Measurements from ENCODE around the gene SLC25A45.

SLC25A45 gene

GRCh38 chr11:65425105-65425970, 42.9 kb upstream of the SLC25A45 start:
- TF ChIP-seq CSDC2 (CRISPR knock-in tag; IDR thresholded peaks at IDR 0.05): 0 out of 2 replicates have a peak, but pooled peaks have one; percentile 16
- peak; percentile 24 for TF ChIP-seq GLIS3 (CRISPR knock-in tag; IDR thresholded peaks at IDR 0.05)
- peak; percentile 13; the same call in 1 of the 2 replicates for TF ChIP-seq TCF4 (CRISPR knock-in tag; IDR thresholded peaks at IDR 0.05; ENCODE audit: borderline replicate concordance)
- 0 out of 2 replicates have a peak, but pooled peaks have one; percentile 2 for TF ChIP-seq ZNF8 (CRISPR knock-in tag; IDR thresholded peaks at IDR 0.05)
- TF ChIP-seq RARB (CRISPR knock-in tag; IDR thresholded peaks at IDR 0.05): peak; percentile 66
- TF ChIP-seq ARNTL (CRISPR knock-in tag; IDR thresholded peaks at IDR 0.05; ENCODE audit: borderline replicate concordance, low read depth): 0 out of 2 replicates have a peak, but pooled peaks have one; percentile 4
- TF ChIP-seq CSRNP3 (CRISPR knock-in tag; IDR thresholded peaks at IDR 0.05): peak; percentile 71
- TF ChIP-seq ZNF70 (CRISPR knock-in tag; IDR thresholded peaks at IDR 0.05): peak; percentile 5; the same call in 1 of the 2 replicates
- peak; percentile 40; the same call in 1 of the 2 replicates for TF ChIP-seq ZC3H10 (CRISPR knock-in tag; IDR thresholded peaks at IDR 0.05)
- no peak for TF ChIP-seq ZNF565 (CRISPR knock-in tag; conservative IDR thresholded peaks at IDR 0.05; ENCODE audit: low read depth)
- no peak for TF ChIP-seq BACH2 (CRISPR knock-in tag; IDR thresholded peaks at IDR 0.05; ENCODE audit: borderline replicate concordance)
- peak; percentile 70; the same call in 1 of the 2 replicates for TF ChIP-seq PATZ1 (CRISPR knock-in tag; IDR thresholded peaks at IDR 0.05; ENCODE audit: borderline replicate concordance)
- TF ChIP-seq POU6F1 (CRISPR knock-in tag; IDR thresholded peaks at IDR 0.05; ENCODE audit: borderline replicate concordance, low read depth): no peak
- ATAC-seq: no peak

GRCh38 chr11:65424205-65425104, 42.0 kb upstream of the SLC25A45 start:
- no peak for ATAC-seq
- TF ChIP-seq TOX (CRISPR knock-in tag; IDR thresholded peaks at IDR 0.05; ENCODE audit: borderline replicate concordance) (peak; percentile 30), ESRRG (CRISPR knock-in tag; IDR thresholded peaks at IDR 0.05) (no peak; the same call in 1 of the 2 replicates), BACH2 (CRISPR knock-in tag; IDR thresholded peaks at IDR 0.05; ENCODE audit: borderline replicate concordance) (no peak), ZNF70 (CRISPR knock-in tag; IDR thresholded peaks at IDR 0.05) (peak; percentile 36; the same call in 1 of the 2 replicates), ARNTL (CRISPR knock-in tag; IDR thresholded peaks at IDR 0.05; ENCODE audit: borderline replicate concordance, low read depth) (no peak), SNAI2 (CRISPR knock-in tag; IDR thresholded peaks at IDR 0.05) (peak; percentile 13; the same call in 1 of the 2 replicates), ZC3H10 (CRISPR knock-in tag; IDR thresholded peaks at IDR 0.05) (peak; percentile 2; the same call in 1 of the 2 replicates), TSHZ2 (CRISPR knock-in tag; IDR thresholded peaks at IDR 0.05) (0 out of 2 replicates have a peak, but pooled peaks have one; percentile 14), ZNF565 (CRISPR knock-in tag; conservative IDR thresholded peaks at IDR 0.05; ENCODE audit: low read depth) (peak; percentile 52; the same call in 1 of the 2 replicates), PATZ1 (CRISPR knock-in tag; IDR thresholded peaks at IDR 0.05; ENCODE audit: borderline replicate concordance) (peak; percentile 59), CSDC2 (CRISPR knock-in tag; IDR thresholded peaks at IDR 0.05) (no peak), OSR1 (CRISPR knock-in tag; IDR thresholded peaks at IDR 0.05) (no peak), GLIS3 (CRISPR knock-in tag; IDR thresholded peaks at IDR 0.05) (peak; percentile 5), ZNF8 (CRISPR knock-in tag; IDR thresholded peaks at IDR 0.05) (no peak), CSRNP3 (CRISPR knock-in tag; IDR thresholded peaks at IDR 0.05) (no peak), RARB (CRISPR knock-in tag; IDR thresholded peaks at IDR 0.05) (peak; percentile 2; the same call in 1 of the 2 replicates), ZFP30 (CRISPR knock-in tag; IDR thresholded peaks at IDR 0.05) (0 out of 2 replicates have a peak, but pooled peaks have one; percentile 34), ISL1 (CRISPR knock-in tag; IDR thresholded peaks at IDR 0.05) (no peak), PPARA (CRISPR knock-in tag; IDR thresholded peaks at IDR 0.05; ENCODE audit: borderline replicate concordance) (peak; percentile 18; the same call in 1 of the 2 replicates), CREB5 (CRISPR knock-in tag; IDR thresholded peaks at IDR 0.05; ENCODE audit: low read depth) (peak; percentile 29)

Measured in SK-N-SH treated with all-trans-retinoic acid at 6 μM for 48 hours (cell line).